Fibroblast of lung (primary cell): ENCODE results near the gene ELMOD3. TPM values are rescaled to one million over a fixed set of nuclear protein-coding genes. Genes with fewer than 3 reads are reported as not detected.
A peak's percentile ranks its signal among the peaks of the same experiment; 100 is the strongest.

ENCODE experiments used
- DNase-seq, 2 donors: peaks; one replicate each; pipeline versions ENCODE4 v3.0.0 to v3.0.0-alpha.2; 2010; ENCODE audit warnings: low read depth in 2 of 2
- H2AFZ ChIP-seq: 2 replicates; pipeline ENCODE4 v1.5.1; 2012; ENCODE audit warnings: low read length, control low read depth, inconsistent platforms
- H3K27ac ChIP-seq: 2 replicates; pipeline ENCODE4 v1.5.1; 2011; ENCODE audit warnings: low read length, control low read depth; ENCODE audit not compliant: insufficient read depth
- H3K27me3 ChIP-seq: 2 replicates; pipeline ENCODE4 v1.5.1; 2011; ENCODE audit warnings: mild to moderate bottlenecking, low read length; ENCODE audit not compliant: control insufficient read depth, insufficient read depth
- H3K36me3 ChIP-seq: 2 replicates; pipeline ENCODE4 v1.5.1; 2011; ENCODE audit warnings: low read length; ENCODE audit not compliant: control insufficient read depth, insufficient read depth
- H3K4me1 ChIP-seq: 2 replicates; pipeline ENCODE4 v1.5.1; 2011; ENCODE audit warnings: low read length; ENCODE audit not compliant: control insufficient read depth, insufficient read depth; ENCODE audit errors: extremely low read depth
- H3K4me2 ChIP-seq: 2 replicates; pipeline ENCODE4 v1.5.1; 2011; ENCODE audit warnings: low read length, control low read depth; ENCODE audit not compliant: insufficient read depth; ENCODE audit errors: extremely low read depth
- H3K4me3 ChIP-seq, 4 experiments: fragments of 200-600 bp in 1 of 4; sonication (generic) in 1 of 4; replicated peaks in 1 of 4; 2 replicates each; pipeline ENCODE4 v1.5.1; 2011 to 2016; ENCODE audit warnings: low read length in 4 of 4, low read depth in 3 of 4, mild to moderate bottlenecking in 3 of 4, control low read depth in 2 of 4, inconsistent platforms in 1 of 4, mixed read lengths in 1 of 4; ENCODE audit not compliant: insufficient read depth in 1 of 4; ENCODE audit errors: control extremely low read depth in 1 of 4
- H3K79me2 ChIP-seq: 2 replicates; pipeline ENCODE4 v1.5.1; 2012; ENCODE audit warnings: mild to moderate bottlenecking, low read length, inconsistent platforms; ENCODE audit not compliant: control insufficient read depth, insufficient read depth
- H3K9ac ChIP-seq: 2 replicates; pipeline ENCODE4 v1.5.1; 2011; ENCODE audit warnings: mild to moderate bottlenecking, low read length, control low read depth; ENCODE audit not compliant: insufficient read depth
- H3K9me3 ChIP-seq: 2 replicates; pipeline ENCODE4 v1.5.1; 2012; ENCODE audit warnings: low read depth, low read length; ENCODE audit not compliant: control insufficient read depth, insufficient read depth
- H4K20me1 ChIP-seq: 2 replicates; pipeline ENCODE4 v1.5.1; 2011; ENCODE audit warnings: low read length; ENCODE audit not compliant: control insufficient read depth, insufficient read depth; ENCODE audit errors: extremely low read depth
- CTCF ChIP-seq, 2 donors: IDR thresholded peaks in 1 of 2; conservative IDR thresholded peaks in 1 of 2; 1 replicate in 1 of 2; 2 replicates in 1 of 2; pipeline ENCODE4 v1.5.1; 2011 to 2012; ENCODE audit warnings: low read length in 2 of 2, control low read depth in 1 of 2, inconsistent platforms in 1 of 2, low read depth in 1 of 2, mild to moderate bottlenecking in 1 of 2
- EZH2 ChIP-seq: IDR thresholded peaks from 2 replicates; pipeline ENCODE4 v1.5.1; 2012; ENCODE audit warnings: low read length, control low read depth, mild to moderate bottlenecking; ENCODE audit errors: missing control alignments
- polyA minus RNA-seq: library from RNA; depleted of rRNA, polyadenylated mRNA; stranded (reverse); fragments of >200 nt; gene quantifications from 2 replicates; pipeline ENCODE4 v1.2.3, GENCODE V29; 2011; ENCODE audit warnings: low replicate concordance
- polyA plus RNA-seq, 2 donors: library from polyadenylated mRNA; depleted of rRNA in 1 of 2; stranded (reverse) in 1 of 2; unstranded in 1 of 2; fragments of >200 nt; gene quantifications; 2 replicates each; pipeline ENCODE4 v1.2.1, GENCODE V29; 2011 to 2012; ENCODE audit warnings: missing spikeins in 1 of 2
- total RNA-seq: library from RNA; depleted of rRNA; stranded (reverse); fragments of >200 nt; gene quantifications from 2 replicates; pipeline ENCODE4 v1.2.1, GENCODE V29; 2014

ELMOD3 gene
- total RNA-seq (20.3 and 27.9 TPM in 2 replicates), polyA plus RNA-seq (11.8 and 13.0 TPM in 2 replicates), polyA minus RNA-seq (9.3 and 12.6 TPM in 2 replicates)
- 7.1 and 7.5 TPM in 2 replicates for polyA plus RNA-seq (2012)

GRCh38 chr2:85354286-85355072 lies at the start of gene ELMOD3, which contains the start of gene RETSAT:
TSS of gene ELMOD3 (plus strand) at chr2:85354769. CDS start at chr2:85357199, 2,430 bp downstream.
TSS of gene RETSAT (minus strand) at chr2:85354528. CDS start at chr2:85354507, 21 bp downstream.
- Histone ChIP-seq H3K27me3 (no peaks in the 10 kb centered on the region), H3K4me2 (peak within 1 kb of the TSS; percentile 90), H3K27ac (peak within 1 kb of the TSS; percentile 85), H3K4me1 (peaks cover 4% of the 10 kb centered on the region), H3K4me3 (peak within 1 kb of the TSS; percentile 90 to 100 (median 94)), H3K36me3 (peaks cover 12% of the 10 kb centered on the region), H3K9ac (peak within 1 kb of the TSS; percentile 86), H3K79me2 (peaks cover 25% of the 10 kb centered on the region), H2AFZ (peak within 1 kb of the TSS; percentile 98), H4K20me1 (no peaks in the 10 kb centered on the region), H3K9me3 (no peaks in the 10 kb centered on the region)
- peak; percentile 100 for DNase-seq
- TF ChIP-seq EZH2 (no peak), CTCF (conservative IDR thresholded peaks at IDR 0.05 in 1 of 2, IDR thresholded peaks at IDR 0.05 in 1 of 2; ENCODE audit: low read depth in 1 of 2, low read length in 2 of 2) (no peak)

- peaks cover 2% of the 10 kb centered on the region for H3K36me3 ChIP-seq
Measured at GRCh38 chr2:85307527-85307897, 47.1 kb upstream of the ELMOD3 start.

More at GRCh38 chr2:85307527-85307897, 47.1 kb upstream of the ELMOD3 start:
- no peaks in the 10 kb centered on the region for H4K20me1 ChIP-seq
- H2AFZ ChIP-seq = no peak overlapping the region
- no peaks in the 10 kb centered on the region for H3K79me2 ChIP-seq
- no peak for DNase-seq
- H3K27ac ChIP-seq = no peak overlapping the region
- H3K4me1 ChIP-seq = peaks cover 7% of the 10 kb centered on the region
- H3K9ac ChIP-seq = no peak overlapping the region
- TF ChIP-seq EZH2 = no peak
- TF ChIP-seq CTCF (conservative IDR thresholded peaks at IDR 0.05 in 1 of 2, IDR thresholded peaks at IDR 0.05 in 1 of 2; ENCODE audit: low read depth in 1 of 2, low read length in 2 of 2) = no peak
- no peak overlapping the region for H3K4me3 ChIP-seq
- H3K4me2 ChIP-seq = no peak overlapping the region
- H3K27me3 ChIP-seq = no peaks in the 10 kb centered on the region
- no peaks in the 10 kb centered on the region for H3K9me3 ChIP-seq
